Stimulated activated CD4-positive, alpha-beta T cell treated with anti-CD3 and anti-CD28 coated beads, Interleukin-15, amount 100 ng/mL, for 24 hours (primary cell): ENCODE results near the gene FREM1.

Source experiments
- DNase-seq: peaks from one replicate; pipeline ENCODE4 v3.0.0-alpha.2; 2020

The FREM1 gene

DNA sequence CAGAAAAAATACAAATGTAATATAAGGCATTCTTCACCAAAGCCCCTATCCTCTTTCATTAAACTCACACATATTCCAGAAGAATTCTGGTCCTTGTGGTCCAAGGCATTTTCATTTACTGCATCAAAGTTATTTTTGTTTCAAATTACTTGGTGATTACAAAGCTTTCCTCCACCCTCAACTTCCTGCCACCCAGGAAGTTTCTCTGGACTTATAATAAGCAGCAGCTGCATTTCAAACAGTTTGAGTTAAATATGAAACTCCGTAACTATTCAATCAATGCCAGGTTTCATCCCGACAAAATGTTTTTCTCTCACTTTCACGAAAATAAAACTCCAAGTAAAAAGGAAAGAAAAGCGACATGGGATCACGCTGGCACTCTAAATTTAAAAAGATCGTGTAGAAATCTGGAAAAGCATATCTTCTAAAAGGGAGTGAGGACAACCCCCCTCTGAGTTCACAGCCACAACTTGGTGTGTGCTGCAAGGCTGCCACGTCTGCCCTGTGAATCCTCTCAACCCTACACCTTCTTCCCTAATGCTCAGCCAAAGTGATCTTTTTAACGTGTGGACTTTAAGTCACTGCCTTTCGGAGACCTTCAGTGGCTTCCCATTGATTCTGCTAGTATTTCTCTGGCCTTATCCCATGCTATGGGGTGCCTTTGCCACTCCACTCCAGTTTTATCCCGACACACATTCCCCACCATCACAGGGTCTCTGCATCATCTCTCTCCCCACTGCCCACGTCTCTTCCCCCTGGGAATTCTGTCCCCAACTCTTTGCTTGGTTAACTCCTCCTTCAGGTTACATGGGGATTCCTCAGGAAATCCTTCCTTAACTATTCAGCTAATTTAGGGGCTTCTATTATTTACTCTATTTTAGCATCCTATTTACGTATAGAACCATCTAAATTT lies 96.6 kb downstream of the FREM1 start:
- no peak for DNase-seq

DNA sequence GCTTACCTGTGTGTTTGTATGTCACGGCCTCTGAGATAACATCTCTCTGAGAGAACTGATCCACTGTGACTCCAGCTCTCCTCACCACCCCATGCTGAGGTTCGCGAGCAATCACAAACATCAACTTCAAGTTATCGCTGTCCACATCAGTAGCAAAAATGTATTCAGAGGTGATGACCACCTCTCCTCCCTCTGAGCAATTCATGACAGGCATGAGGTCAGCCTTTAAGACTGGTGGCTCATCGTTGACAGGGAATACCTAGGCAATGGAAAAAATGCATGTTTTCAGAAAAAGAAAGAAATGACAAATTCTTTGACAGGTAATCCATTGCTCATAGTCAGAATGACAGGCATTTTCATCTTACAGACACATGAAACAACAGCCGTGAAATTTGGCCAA lies 97.4 kb downstream of the FREM1 start:
- no peak for DNase-seq

DNA sequence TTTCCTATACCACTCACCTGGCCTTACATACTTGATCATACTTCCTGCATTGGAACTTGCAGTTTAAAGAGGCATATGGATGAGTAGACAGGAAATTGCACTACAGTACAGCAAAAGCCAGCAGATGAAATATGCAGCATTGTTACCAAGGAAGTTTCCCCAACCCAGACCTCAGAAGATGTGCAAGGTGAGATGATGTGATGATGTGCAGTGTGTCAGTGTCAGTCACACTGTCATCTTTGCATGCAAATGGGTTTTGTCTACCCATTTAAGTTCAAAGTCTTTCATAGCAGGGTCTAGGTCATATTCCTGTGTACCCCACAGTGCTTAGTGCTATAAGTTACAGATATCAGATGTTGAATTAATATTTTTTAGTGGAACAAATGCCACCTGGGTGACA lies 98.4 kb downstream of the FREM1 start:
- no peak for DNase-seq

DNA sequence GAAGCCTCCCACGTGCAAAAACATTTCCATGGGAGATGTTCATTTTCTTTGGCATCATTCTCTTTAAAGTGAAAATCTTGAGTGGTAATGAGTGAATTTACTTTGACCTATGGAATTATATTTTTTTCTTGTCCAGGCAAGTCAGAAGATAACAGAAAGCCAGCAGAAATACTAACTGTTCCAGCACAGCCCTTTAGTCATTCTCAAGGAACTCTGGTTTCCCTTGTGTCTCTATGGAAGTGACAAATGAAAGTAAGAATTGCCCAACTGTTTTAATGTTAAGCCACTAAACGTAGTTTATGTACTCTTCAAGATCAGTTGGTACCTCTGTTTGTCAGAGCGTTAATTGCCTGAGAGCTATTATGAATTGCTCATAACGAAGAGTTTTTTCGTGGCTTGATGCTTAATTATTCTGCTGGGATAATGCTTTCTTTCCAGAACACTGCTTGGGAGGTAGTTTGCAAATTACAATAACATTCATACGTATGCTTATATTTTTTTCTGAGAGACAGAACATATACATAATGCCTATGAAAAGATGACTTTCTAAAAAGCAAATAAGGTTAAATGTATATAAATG lies 103.2 kb downstream of the FREM1 start:
- DNase-seq, result no peak

DNA sequence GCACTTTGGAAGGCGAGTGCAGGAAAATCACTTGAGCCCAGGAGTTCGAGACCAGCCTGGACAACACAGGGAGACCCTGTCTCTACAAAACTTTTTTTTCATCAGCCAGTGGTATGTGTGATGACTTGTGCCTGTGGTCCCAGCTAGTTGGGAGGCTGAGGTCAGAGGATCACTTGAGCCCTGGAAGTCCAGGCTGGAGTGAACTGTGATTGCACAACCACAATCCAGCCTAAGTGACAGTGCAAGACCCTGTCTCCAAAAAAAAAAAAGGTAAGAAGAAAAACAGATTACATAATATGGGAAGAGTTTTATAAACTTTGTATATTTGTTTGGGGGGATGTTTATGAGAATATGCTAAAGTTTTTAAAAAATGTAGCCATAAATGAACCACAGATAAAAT lies 111.2 kb downstream of the FREM1 start:
- DNase-seq, result no peak

DNA sequence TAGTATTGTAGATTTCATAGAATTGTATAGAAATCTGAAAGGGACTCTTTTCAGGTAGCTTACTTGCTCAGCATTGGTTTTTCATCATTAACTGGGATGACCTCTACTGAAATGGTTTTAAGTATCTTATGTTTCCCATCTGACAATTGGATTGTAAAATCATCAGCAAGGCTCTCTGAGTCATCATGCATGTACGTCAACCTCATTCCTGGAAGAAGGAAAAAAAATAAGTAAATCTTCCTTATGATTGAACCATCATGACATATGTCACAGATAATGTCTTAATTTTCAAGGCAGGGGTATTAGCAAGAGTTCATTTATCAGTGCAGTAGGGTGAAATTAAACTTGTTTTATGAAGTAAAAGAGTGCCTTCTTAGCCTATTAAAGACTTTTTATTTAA lies 112.8 kb downstream of the FREM1 start:
- DNase-seq, result no peak

DNA sequence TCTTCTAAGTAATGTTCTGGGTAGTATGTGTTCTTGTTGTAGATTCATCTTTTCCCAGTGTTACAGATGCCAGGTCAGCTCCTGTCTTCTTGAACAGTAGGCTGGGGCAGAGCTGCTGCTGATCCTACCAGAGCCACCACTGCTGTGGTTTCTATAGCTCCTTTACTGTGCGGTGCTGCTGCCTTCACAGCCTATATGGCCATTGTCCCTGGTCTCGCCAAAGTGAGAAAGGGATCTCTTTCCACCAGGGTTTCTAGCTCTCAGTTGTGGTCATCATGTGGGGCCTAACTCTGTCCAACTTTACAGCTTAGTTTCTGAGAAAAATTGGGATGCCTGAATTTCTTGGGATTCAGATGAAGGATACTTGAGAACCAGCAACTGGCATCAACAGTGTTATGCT lies 116.8 kb downstream of the FREM1 start:
- no peak for DNase-seq

DNA sequence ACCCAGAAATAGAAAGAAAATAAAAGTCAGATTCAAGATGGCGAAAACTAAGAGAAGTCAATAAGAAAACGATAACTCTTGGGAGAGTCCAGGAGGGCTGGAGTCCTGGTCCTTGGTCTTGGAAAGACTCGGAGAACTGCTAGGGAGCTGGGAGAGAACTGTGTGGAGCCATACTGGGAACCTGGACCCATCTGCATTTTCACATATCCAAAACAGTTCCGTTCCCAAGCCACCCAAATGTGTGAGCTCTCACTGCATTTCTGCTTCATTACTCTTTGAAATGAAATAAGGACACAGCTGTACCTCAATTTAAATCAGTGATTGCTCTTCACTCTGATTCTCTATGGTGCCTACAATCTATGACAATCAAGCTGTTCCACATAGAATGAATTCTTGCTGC lies 119.6 kb downstream of the FREM1 start:
- no peak for DNase-seq

DNA sequence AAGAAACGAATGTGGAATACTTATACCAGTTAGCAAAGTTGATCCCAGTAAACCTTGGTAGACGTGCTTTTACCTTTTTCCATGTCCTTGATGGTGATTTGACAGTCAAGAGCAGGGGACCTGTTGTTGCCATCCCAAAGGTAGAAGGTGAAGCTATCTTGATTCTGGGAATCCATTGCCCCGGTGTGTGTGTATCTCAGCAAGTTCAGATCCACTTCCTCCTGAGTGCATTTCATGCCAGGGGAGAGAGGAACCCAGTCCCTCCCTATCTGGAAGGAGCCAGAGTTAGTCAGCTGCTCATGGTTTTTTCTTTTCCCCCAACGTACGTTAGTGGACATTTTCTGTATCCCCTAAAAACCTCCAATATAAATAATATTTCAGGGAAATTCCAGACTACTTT lies 121.4 kb downstream of the FREM1 start:
- no peak for DNase-seq

DNA sequence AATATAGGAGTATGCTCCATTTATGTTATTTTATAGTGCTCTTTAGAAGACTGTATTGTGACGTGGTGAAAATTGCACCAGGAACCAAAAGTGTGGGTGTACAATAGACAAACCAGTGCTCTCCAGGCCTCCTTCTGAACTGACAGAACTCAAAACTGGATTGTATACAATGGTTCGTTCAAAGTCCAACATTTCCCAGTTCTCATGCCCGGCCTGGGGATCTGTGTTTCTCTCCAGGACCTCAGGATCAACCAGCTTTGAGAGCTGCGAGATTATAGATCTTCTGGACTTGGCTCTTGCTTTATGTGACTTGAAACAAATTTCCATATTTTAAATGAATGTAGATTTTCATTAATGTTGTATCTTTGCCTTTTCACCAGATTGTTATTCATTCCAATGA lies 126.9 kb downstream of the FREM1 start:
- DNase-seq, result no peak

DNA sequence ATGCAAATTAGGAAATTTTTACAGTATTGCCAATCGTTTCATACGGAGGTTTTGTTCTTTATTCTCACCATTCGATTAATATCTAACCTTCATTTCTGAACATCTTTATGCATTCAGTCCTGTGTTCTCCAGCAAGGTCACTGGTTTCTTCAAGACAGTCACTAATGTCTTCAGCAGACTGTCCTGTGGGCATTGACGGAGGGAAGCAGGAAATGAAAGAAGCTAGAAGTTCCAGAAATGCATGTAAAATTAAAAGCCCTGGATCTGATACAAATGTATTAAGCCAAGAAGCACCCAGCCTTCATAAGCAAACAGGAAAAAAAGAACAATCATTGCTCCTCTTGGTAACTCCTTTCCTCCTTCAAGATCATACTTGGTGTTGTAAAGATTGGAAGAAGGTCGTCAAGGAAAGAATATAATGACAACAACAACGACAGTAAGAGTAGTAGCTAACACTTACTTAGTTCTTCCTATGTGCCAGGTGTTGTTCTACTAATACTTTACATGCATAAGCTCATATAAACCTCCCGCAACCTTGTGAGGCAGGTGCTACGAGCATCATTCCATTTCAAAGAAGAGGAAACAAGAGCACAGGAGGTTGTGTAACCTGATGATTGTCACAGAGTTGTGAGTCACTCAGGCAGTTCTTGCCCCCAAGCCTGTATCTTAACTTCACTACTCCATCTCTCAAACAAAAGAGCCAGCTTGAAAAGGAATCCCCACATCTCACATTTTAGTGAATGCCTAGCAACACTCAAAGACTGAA lies 127.8 kb downstream of the FREM1 start:
- no peak for DNase-seq

DNA sequence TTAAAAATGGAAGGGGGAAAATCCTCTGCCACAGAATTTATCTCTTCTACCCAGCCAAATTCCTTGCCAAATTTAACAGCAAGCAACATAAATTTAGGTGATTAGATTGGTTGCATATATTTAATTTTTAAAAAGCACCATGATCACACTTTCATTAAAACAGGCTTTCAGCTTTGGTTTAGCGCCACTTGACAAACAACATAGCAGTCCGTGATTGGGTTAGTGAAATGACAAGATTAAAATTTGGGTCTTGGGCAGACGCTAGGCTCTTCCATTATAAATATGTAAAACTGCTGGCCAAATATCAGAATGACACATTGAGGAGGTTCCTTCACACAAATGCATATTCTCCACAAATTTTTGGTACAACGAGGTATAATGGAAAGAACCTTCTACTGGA lies 129.5 kb downstream of the FREM1 start:
- no peak for DNase-seq

DNA sequence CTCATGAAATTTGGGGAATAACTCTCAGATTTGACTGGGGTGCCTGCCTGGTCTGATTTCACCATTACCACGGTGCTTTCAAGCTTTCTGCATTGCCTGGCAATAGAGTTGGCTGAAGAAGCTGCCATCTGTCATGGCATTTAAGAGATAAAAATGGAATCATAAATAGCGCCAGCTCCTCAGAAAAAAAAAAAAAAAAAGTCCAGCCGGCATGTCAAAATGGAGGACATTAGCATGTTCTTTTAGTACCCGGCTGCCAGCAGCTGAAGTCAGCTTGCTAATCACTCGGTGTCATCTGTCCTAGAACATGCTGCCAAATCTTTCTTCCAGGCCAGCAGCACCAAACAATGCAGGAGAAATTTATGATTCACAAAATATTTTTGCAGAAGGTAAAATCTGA lies 130.0 kb downstream of the FREM1 start:
- no peak for DNase-seq

DNA sequence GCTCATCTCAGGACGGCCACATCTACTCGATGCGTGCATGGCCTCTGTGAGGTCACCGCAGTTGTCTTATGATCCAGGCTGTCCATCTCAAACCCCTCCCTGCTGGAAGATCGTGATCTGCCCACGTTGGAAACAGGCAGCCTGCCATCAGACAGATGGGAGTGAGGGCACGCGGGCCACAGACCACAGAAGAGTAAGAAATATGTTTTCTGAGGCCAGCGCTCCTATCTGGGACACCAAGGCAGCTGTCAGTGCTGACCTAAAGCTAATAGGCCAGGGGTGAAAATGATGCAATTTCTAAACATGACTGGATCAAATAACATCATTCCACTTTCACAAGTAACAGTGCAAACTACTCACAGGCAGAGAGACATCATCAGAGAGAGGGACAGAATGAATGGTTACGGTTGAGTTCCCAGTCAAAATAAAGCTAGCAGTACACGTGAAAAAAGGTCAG lies 130.6 kb downstream of the FREM1 start:
- no peak for DNase-seq

DNA sequence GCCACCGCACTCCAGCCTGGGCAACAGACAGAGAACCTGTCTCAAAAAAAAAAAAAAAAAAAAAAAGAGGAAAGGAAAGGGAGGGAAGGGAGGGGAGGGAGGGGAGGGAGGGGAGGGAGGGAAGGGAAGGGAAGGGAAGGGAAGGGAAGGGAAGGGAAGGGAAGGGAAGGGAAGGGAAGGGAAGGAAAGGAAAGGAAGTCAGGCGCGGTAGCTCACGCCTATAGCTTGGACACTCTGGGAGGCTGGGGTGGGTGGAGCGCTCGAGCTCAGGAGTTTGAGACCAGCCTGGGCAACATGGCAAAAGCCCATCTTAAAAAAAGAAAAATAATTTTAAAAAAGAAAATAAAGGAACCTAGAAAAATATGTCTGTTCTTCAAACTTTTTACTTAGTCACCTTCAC lies 131.7 kb downstream of the FREM1 start:
- no peak for DNase-seq

DNA sequence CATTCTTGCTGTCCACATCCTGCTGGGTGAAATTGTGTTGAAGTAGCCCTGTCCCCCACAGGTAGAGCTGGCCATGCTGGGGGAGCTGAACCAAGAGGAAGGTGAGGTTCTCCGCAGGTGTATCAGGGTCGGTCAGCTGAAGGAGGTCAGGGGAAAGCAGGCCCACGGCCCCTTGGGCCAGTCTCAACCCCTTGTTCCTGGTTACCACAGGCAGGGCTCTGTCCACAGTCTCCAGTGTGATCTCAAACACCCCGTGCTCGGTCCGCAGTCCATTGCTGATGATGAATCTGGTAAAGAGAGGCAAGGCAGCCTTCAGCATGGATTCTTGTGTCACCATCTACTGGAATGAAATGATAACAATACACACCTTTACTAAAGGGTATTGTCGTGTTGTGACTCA lies 134.3 kb downstream of the FREM1 start:
- DNase-seq, result no peak

DNA sequence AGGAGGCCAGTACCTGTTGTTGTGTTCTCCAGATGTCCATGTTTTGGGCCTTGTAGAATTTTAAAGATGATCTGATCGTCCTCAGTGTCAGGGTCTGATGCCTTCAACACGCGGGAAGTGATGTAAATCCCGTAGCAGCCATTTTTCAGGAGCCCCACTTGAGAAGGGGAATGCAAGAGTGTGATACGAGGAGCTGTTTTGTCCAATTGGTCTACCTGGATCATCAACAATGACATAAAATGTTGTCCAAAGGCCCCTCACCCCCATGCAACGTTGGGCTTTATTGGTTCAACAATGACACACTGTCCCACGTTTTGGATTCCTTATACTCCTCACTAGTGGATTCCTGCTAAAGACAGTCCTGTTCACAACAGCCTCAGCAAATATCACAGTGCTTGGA lies 139.6 kb downstream of the FREM1 start:
- no peak for DNase-seq

DNA sequence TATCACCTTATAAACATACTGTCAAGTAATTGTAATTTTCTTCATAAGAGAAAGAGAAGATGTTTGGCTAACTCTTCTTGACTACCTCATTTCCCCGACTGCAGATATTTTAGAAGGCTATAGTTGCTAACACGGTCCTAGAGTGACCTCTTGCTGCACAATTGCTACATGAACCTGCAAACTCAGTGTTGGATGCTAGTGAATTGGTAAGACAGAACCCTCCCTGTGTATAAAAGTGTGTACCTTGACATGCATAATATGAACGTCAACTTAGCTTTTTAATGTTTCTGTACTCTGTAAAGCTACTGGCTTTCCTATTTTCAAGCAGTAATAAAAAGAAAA lies 141.0 kb downstream of the FREM1 start:
- no peak for DNase-seq

DNA sequence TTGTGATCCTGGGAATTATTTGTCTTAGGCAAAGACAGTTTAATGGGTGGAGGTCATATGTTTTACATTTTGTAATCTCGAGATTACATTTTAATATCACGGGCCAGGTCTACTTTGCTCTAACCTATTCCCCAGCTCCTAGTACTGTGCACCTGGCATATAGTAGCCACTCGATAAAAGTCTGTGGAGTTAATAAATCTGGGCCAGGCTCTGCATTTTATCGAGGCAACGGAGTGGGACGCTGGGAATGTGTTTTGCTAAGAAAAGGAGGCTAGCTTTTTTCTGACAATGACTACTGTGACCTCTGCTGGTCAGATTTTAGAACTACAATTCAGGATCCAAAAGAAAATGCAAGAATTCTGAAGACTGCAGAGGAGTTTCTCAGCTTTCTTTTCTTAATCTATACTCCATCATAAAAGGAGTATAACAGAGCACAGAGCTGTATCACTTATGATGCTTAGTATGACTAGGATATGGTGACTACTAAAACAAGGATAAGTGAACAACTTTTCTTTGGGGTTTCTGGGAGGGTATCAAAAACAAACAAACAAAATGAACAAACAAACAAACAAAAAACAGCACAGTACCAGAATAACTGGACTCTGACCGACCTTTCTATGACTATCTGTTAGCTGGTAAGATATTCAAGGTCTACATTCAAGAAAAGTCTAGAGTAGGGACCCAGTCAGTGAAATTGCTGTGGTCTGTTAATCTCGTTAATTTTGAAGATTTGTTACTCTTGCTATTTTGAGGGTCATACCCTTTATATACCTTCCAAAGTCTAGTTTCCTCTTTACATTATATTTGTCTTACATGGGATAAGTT lies 141.6 kb downstream of the FREM1 start:
- DNase-seq, result peak; percentile 4

DNA sequence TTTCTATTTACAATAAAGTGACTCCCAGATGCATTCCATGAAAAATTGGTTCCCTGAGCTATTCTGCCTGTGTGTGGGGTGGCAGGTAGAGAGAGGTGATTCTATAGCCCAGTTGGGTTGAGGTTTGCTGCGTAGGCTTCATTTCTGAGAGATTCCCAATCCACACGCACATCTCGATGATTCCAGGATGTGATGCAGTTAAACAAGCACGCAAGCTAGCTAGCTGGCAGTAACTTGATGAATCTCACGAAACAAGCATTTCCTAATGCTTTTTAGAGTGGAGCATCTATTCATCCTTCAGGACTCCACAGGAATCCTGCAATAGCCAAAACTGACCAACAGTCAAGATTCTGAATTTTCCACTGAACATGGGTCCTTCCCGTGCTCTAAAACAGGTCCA lies 143.9 kb downstream of the FREM1 start:
- no peak for DNase-seq

DNA sequence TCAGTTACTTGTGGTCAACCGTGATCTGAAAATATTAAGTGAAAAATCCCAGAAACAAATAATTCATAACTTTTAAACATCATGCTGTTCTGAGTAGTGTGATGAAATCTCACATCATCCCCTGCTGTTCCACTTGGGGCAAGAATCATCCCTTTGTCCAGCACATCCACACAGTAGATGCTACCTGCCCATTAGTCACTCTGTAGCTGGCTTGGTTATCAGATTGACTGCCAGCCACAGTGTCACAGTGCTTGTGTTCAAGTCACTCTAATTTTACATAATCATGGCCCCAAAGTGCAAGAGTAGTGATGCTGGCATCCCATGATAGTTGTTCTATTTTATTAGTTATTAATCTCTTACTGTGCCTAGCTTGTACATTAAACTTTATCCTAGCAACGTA lies 148.6 kb downstream of the FREM1 start:
- DNase-seq, result no peak

DNA sequence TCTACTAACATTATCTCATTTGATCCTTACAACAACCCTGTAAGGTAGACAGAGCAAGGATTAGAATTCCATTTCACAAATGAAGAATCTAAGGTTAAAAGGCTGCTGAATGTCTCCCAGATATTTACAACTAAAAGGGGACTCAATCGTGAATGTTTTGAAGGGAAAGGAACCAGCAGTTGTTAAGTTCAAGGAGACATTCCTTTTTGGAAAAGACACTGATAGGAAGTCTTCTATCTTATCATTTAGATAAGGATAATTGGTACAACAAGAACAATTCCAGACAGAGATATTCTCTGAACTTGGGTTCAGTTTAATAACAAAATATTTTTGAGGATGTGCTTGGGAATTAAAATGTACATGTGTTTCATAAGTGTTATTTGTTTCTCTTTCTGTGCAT lies 150.2 kb downstream of the FREM1 start:
- no peak for DNase-seq

DNA sequence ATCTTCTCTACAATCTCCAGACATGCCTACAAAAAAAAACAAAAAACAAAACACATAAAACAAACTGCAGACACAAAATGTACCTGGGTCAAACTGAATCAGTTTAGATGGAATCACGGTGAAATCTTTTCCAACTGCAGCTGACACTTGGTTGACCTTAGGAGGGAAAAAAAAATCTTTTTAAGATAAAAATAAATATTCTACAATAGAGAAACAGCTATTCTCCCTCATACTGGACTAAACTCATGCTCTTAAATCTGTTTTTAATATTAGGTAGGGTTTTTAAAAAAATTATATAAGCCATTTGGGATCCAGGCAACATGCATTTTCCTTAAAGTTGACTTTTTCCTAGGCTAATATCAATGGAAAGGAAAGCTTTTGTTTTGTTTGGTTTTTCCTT lies 153.9 kb downstream of the FREM1 start:
- no peak for DNase-seq
